Measurements from ENCODE around the gene FGGY. TPM values are rescaled to one million over a fixed set of nuclear protein-coding genes. Genes with fewer than 3 reads are reported as not detected.

FGGY gene
- total and polyA plus RNA-seq, 2 donors (not counting 3 experiments of a cell fraction or from before 2014, with no cell fraction given) = 5.6 to 6.4 TPM

- no peak overlapping the region for H2AFZ ChIP-seq (ENCODE audit: low read depth, low read length)
- H3K9me3 ChIP-seq (replicated peaks; ENCODE audit: control insufficient read depth, insufficient read depth, low read length) = no peaks in the 10 kb centered on the region
- no TSS peak for BruUV-seq (replicated peaks)
- dilution Hi-C loops (cut with MboI; ENCODE audit: extremely low pct_ligation_motif_present, low sequenced_read_pairs) = no loop called here
- no peaks in the 10 kb centered on the region for H3K79me2 ChIP-seq (ENCODE audit: control insufficient read depth, insufficient read depth, low read length)
- no peak for DNase-seq (ENCODE audit: low read depth, low spot score)
- peak; percentile 62 for TF ChIP-seq GATA2 (IDR thresholded peaks at IDR 0.05; ENCODE audit: insufficient read depth, insufficient read length, low read depth, low read length)
- no peak for TF ChIP-seq JUN (IDR thresholded peaks at IDR 0.05; ENCODE audit: borderline replicate concordance, insufficient read depth, insufficient read length, low read depth)
- no peak for FAIRE-seq
- no peak overlapping the region for H3K9ac ChIP-seq (replicated peaks; ENCODE audit: extremely low read depth, insufficient read depth, low read length)
- H3K36me3 ChIP-seq (ENCODE audit: control insufficient read depth in 2 of 2, extremely low read depth in 1 of 2, insufficient read depth in 2 of 2, low read length in 2 of 2) = no peaks in the 10 kb centered on the region
- ChIA-PET CTCF (interaction anchor here (0.6 kb wide), 1 partner anchor 29 kb away, joined by 5 read pairs; no protein-coding TSS in a partner anchor), POLR2A (no interaction called here)
- H3K4me2 ChIP-seq (ENCODE audit: insufficient read depth, low read length) = no peak overlapping the region
- H3K9me1 ChIP-seq (replicated peaks; ENCODE audit: control insufficient read depth, extremely low read depth, insufficient read depth, low read length) = no peaks in the 10 kb centered on the region
- H3K27ac ChIP-seq (ENCODE audit: insufficient read depth, low read depth, low read length) = no peak overlapping the region
- H3K4me3 ChIP-seq (replicated peaks in 1 of 3; ENCODE audit: insufficient read depth in 1 of 3, low read depth in 1 of 3, low read length in 3 of 3) = no peak overlapping the region
- H3K27me3 ChIP-seq (ENCODE audit: control insufficient read depth in 2 of 2, insufficient read depth in 2 of 2, low read length in 2 of 2) = no peaks in the 10 kb centered on the region
- intact Hi-C loops (cut with micrococcal nuclease) = no loop called here
- no peaks in the 10 kb centered on the region for H4K20me1 ChIP-seq (replicated peaks; ENCODE audit: control insufficient read depth, extremely low read depth, insufficient read depth, low read length)
- H3K4me1 ChIP-seq (ENCODE audit: control insufficient read depth, extremely low read depth, insufficient read depth, low read length) = peaks cover 15% of the 10 kb centered on the region
Measured at GRCh38 chr1:59314776-59315528, 18.1 kb downstream of the FGGY start.

- H3K9ac ChIP-seq (replicated peaks; ENCODE audit: extremely low read depth, insufficient read depth, low read length) = no peak overlapping the region
- BruUV-seq (replicated peaks) = no TSS peak
- peak overlapping the region; percentile 77 for H3K4me2 ChIP-seq (ENCODE audit: insufficient read depth, low read length)
- POLR2A ChIA-PET = no interaction called here
- CTCF ChIA-PET = interaction anchor here (0.6 to 1.4 kb wide), 6 partner anchors 10 to 632 kb away, joined by 3 to 6 read pairs (median 3); no protein-coding TSS in a partner anchor
- no peak overlapping the region for H3K27ac ChIP-seq (ENCODE audit: insufficient read depth, low read depth, low read length)
- H3K79me2 ChIP-seq (ENCODE audit: control insufficient read depth, insufficient read depth, low read length) = no peaks in the 10 kb centered on the region
- no peaks in the 10 kb centered on the region for H4K20me1 ChIP-seq (replicated peaks; ENCODE audit: control insufficient read depth, extremely low read depth, insufficient read depth, low read length)
- no peaks in the 10 kb centered on the region for H3K36me3 ChIP-seq (ENCODE audit: control insufficient read depth in 2 of 2, extremely low read depth in 1 of 2, insufficient read depth in 2 of 2, low read length in 2 of 2)
- DNase-seq (ENCODE audit: low read depth, low spot score) = no peak
- dilution Hi-C loops (cut with MboI; ENCODE audit: extremely low pct_ligation_motif_present, low sequenced_read_pairs) (no loop called here), intact Hi-C loops (cut with micrococcal nuclease) (no loop called here)
- no peaks in the 10 kb centered on the region for H3K9me1 ChIP-seq (replicated peaks; ENCODE audit: control insufficient read depth, extremely low read depth, insufficient read depth, low read length)
- TF ChIP-seq MYC (IDR thresholded peaks at IDR 0.05; ENCODE audit: low read depth, low read length) (no peak), FOS (IDR thresholded peaks at IDR 0.05; ENCODE audit: borderline replicate concordance, insufficient read depth, low read length) (no peak), EZH2 (IDR thresholded peaks at IDR 0.05; ENCODE audit: borderline replicate concordance, low read depth, low read length, severe bottlenecking) (no peak), MAX (IDR thresholded peaks at IDR 0.05; ENCODE audit: insufficient read depth, insufficient read length) (no peak), GATA2 (IDR thresholded peaks at IDR 0.05; ENCODE audit: insufficient read depth, insufficient read length, low read depth, low read length) (no peak), POLR2AphosphoS5 (IDR thresholded peaks at IDR 0.05; ENCODE audit: insufficient read depth, low read depth, low read length) (no peak), JUN (IDR thresholded peaks at IDR 0.05; ENCODE audit: borderline replicate concordance, insufficient read depth, insufficient read length, low read depth) (no peak), CTCF (IDR thresholded peaks at IDR 0.05; ENCODE audit: extremely low read depth in 1 of 2, insufficient read depth in 1 of 2, low read depth in 1 of 2, low read length in 2 of 2) (no peak), POLR2A (IDR thresholded peaks at IDR 0.05; ENCODE audit: low read depth, low read length) (no peak)
- no peaks in the 10 kb centered on the region for H3K27me3 ChIP-seq (ENCODE audit: control insufficient read depth in 2 of 2, insufficient read depth in 2 of 2, low read length in 2 of 2)
- H3K4me1 ChIP-seq (ENCODE audit: control insufficient read depth, extremely low read depth, insufficient read depth, low read length) = peaks cover 15% of the 10 kb centered on the region
- FAIRE-seq = peak; percentile 4
- no peaks in the 10 kb centered on the region for H3K9me3 ChIP-seq (replicated peaks; ENCODE audit: control insufficient read depth, insufficient read depth, low read length)
- H3K4me3 ChIP-seq (replicated peaks in 1 of 3; ENCODE audit: insufficient read depth in 1 of 3, low read depth in 1 of 3, low read length in 3 of 3) = no peak overlapping the region
- peak overlapping the region; percentile 79 for H2AFZ ChIP-seq (ENCODE audit: low read depth, low read length)
Measured at GRCh38 chr1:59315529-59316463, 18.9 kb downstream of the FGGY start.

Data from endothelial cell of umbilical vein (primary cell).